SK-N-SH treated with all-trans-retinoic acid at 6 μM for 48 hours (cell line): ENCODE results near the gene STAMBP.

ENCODE experiments used
- ARNTL ChIP-seq: fragments of 450-650 bp; formaldehyde crosslinking; IDR thresholded peaks from 2 replicates; pipeline ENCODE4 v1.5.0; 2020; ENCODE audit warnings: low read depth, mild to moderate bottlenecking, moderate library complexity, borderline replicate concordance
- ISL1 ChIP-seq: fragments of 250-450 bp; sonication (Bioruptor Pico); IDR thresholded peaks from 2 replicates; pipeline ENCODE4 v2.1.2; 2022; ENCODE audit warnings: mild to moderate bottlenecking, moderate library complexity
- PPARA ChIP-seq: fragments of 250-450 bp; sonication (Bioruptor Pico); IDR thresholded peaks from 2 replicates; pipeline ENCODE4 v1.5.0; 2020; ENCODE audit warnings: mild to moderate bottlenecking, borderline replicate concordance
- RARB ChIP-seq: fragments of 250-450 bp; sonication (Bioruptor Pico); IDR thresholded peaks from 2 replicates; pipeline ENCODE4 v1.8.0; 2021; ENCODE audit warnings: mild to moderate bottlenecking, moderate library complexity
- SNAI2 ChIP-seq: fragments of 250-450 bp; sonication (Bioruptor Pico); IDR thresholded peaks from 2 replicates; pipeline ENCODE4 v1.5.0; 2020; ENCODE audit warnings: mild to moderate bottlenecking, moderate library complexity
- ZFP30 ChIP-seq: fragments of 450-650 bp; formaldehyde crosslinking; IDR thresholded peaks from 2 replicates; pipeline ENCODE4 v1.5.0; 2022; ENCODE audit warnings: mild to moderate bottlenecking, moderate library complexity
- TF ChIP-seq, protein P1 (sequence below): fragments of 250-450 bp; sonication (Bioruptor Pico); IDR thresholded peaks from 2 replicates; pipeline ENCODE4 v1.5.0; 2020; ENCODE audit warnings: mild to moderate bottlenecking, moderate library complexity
- TF ChIP-seq, protein P2 (sequence below): fragments of 250-450 bp; sonication (Bioruptor Pico); IDR thresholded peaks from 2 replicates; pipeline ENCODE4 v1.5.1; 2020; ENCODE audit warnings: low read depth, mild to moderate bottlenecking, moderate library complexity
- TF ChIP-seq, protein P3 (sequence below): fragments of 250-450 bp; sonication (Bioruptor Pico); IDR thresholded peaks from 2 replicates; pipeline ENCODE4 v1.8.0; 2020; ENCODE audit warnings: mild to moderate bottlenecking, moderate library complexity, borderline replicate concordance

DNA sequence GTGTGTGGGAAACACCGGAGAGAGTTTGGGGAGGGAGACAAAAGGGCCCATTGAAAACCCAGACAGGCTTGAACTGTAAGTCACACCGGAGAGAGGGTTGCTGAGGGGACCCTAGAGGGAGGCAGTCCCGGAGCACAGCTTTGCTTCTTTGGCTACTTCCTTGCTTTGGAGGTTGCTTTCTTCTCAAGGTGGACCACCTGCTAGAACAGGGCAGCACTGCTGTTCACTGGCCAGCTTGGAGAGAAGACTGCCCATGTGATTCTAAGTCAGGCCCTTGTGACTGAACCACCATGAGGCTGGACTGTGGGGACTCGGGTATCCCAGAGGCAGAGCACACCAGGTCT is 68.5 kb downstream of the STAMBP start:
- no peak for TF ChIP-seq RARB (CRISPR knock-in tag)
- TF ChIP-seq PPARA, result no peak
- TF ChIP-seq, protein P1, sequence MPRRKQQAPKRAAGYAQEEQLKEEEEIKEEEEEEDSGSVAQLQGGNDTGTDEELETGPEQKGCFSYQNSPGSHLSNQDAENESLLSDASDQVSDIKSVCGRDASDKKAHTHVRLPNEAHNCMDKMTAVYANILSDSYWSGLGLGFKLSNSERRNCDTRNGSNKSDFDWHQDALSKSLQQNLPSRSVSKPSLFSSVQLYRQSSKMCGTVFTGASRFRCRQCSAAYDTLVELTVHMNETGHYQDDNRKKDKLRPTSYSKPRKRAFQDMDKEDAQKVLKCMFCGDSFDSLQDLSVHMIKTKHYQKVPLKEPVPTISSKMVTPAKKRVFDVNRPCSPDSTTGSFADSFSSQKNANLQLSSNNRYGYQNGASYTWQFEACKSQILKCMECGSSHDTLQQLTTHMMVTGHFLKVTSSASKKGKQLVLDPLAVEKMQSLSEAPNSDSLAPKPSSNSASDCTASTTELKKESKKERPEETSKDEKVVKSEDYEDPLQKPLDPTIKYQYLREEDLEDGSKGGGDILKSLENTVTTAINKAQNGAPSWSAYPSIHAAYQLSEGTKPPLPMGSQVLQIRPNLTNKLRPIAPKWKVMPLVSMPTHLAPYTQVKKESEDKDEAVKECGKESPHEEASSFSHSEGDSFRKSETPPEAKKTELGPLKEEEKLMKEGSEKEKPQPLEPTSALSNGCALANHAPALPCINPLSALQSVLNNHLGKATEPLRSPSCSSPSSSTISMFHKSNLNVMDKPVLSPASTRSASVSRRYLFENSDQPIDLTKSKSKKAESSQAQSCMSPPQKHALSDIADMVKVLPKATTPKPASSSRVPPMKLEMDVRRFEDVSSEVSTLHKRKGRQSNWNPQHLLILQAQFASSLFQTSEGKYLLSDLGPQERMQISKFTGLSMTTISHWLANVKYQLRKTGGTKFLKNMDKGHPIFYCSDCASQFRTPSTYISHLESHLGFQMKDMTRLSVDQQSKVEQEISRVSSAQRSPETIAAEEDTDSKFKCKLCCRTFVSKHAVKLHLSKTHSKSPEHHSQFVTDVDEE, result no peak
- no peak for TF ChIP-seq SNAI2 (CRISPR knock-in tag)
- TF ChIP-seq, protein P2, sequence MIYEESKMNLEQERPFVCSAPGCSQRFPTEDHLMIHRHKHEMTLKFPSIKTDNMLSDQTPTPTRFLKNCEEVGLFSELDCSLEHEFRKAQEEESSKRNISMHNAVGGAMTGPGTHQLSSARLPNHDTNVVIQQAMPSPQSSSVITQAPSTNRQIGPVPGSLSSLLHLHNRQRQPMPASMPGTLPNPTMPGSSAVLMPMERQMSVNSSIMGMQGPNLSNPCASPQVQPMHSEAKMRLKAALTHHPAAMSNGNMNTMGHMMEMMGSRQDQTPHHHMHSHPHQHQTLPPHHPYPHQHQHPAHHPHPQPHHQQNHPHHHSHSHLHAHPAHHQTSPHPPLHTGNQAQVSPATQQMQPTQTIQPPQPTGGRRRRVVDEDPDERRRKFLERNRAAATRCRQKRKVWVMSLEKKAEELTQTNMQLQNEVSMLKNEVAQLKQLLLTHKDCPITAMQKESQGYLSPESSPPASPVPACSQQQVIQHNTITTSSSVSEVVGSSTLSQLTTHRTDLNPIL (CRISPR knock-in tag), result no peak
- TF ChIP-seq ISL1, result no peak
- no peak for TF ChIP-seq ZFP30 (CRISPR knock-in tag)
- TF ChIP-seq ARNTL, result no peak
- TF ChIP-seq, protein P3, sequence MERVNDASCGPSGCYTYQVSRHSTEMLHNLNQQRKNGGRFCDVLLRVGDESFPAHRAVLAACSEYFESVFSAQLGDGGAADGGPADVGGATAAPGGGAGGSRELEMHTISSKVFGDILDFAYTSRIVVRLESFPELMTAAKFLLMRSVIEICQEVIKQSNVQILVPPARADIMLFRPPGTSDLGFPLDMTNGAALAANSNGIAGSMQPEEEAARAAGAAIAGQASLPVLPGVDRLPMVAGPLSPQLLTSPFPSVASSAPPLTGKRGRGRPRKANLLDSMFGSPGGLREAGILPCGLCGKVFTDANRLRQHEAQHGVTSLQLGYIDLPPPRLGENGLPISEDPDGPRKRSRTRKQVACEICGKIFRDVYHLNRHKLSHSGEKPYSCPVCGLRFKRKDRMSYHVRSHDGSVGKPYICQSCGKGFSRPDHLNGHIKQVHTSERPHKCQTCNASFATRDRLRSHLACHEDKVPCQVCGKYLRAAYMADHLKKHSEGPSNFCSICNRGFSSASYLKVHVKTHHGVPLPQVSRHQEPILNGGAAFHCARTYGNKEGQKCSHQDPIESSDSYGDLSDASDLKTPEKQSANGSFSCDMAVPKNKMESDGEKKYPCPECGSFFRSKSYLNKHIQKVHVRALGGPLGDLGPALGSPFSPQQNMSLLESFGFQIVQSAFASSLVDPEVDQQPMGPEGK (CRISPR knock-in tag), result no peak
